SK-N-SH treated with all-trans-retinoic acid at 6 μM for 48 hours (cell line): Measurements from ENCODE around the gene PRKCSH.

ENCODE experiments used
- ATAC-seq: fragments of 200-7000 bp; cut with Tn5 transposase; 3 replicates; pipeline ENCODE4 v1.9.1; 2020; ENCODE audit warnings: mild to moderate bottlenecking, moderate library complexity
- ARNTL ChIP-seq: fragments of 450-650 bp; formaldehyde crosslinking; IDR thresholded peaks from 2 replicates; pipeline ENCODE4 v1.5.0; 2020; ENCODE audit warnings: low read depth, mild to moderate bottlenecking, moderate library complexity, borderline replicate concordance
- BACH2 ChIP-seq: fragments of 250-450 bp; sonication (Bioruptor Pico); IDR thresholded peaks from 2 replicates; pipeline ENCODE4 v1.9.0; 2021; ENCODE audit warnings: mild to moderate bottlenecking, borderline replicate concordance
- CSDC2 ChIP-seq: fragments of 250-450 bp; sonication (Bioruptor Pico); IDR thresholded peaks from 2 replicates; pipeline ENCODE4 v1.5.0; 2020; ENCODE audit warnings: mild to moderate bottlenecking, moderate library complexity
- ESRRG ChIP-seq: fragments of 250-450 bp; sonication (Bioruptor Pico); IDR thresholded peaks from 2 replicates; pipeline ENCODE4 v1.6.1; 2021; ENCODE audit warnings: mild to moderate bottlenecking
- GLIS3 ChIP-seq: fragments of 250-450 bp; sonication (Bioruptor Pico); IDR thresholded peaks from 2 replicates; pipeline ENCODE4 v1.5.0; 2020; ENCODE audit warnings: mild to moderate bottlenecking, moderate library complexity
- ISL1 ChIP-seq: fragments of 250-450 bp; sonication (Bioruptor Pico); IDR thresholded peaks from 2 replicates; pipeline ENCODE4 v2.1.2; 2022; ENCODE audit warnings: mild to moderate bottlenecking, moderate library complexity
- OSR1 ChIP-seq: fragments of 250-450 bp; sonication (Bioruptor Pico); IDR thresholded peaks from 2 replicates; pipeline ENCODE4 v1.8.0; 2022; ENCODE audit warnings: moderate library complexity, mild to moderate bottlenecking, inconsistent platforms
- PPARA ChIP-seq: fragments of 250-450 bp; sonication (Bioruptor Pico); IDR thresholded peaks from 2 replicates; pipeline ENCODE4 v1.5.0; 2020; ENCODE audit warnings: mild to moderate bottlenecking, borderline replicate concordance
- RARB ChIP-seq: fragments of 250-450 bp; sonication (Bioruptor Pico); IDR thresholded peaks from 2 replicates; pipeline ENCODE4 v1.8.0; 2021; ENCODE audit warnings: mild to moderate bottlenecking, moderate library complexity
- SNAI2 ChIP-seq: fragments of 250-450 bp; sonication (Bioruptor Pico); IDR thresholded peaks from 2 replicates; pipeline ENCODE4 v1.5.0; 2020; ENCODE audit warnings: mild to moderate bottlenecking, moderate library complexity
- TCF4 ChIP-seq: fragments of 250-450 bp; sonication (Bioruptor Pico); IDR thresholded peaks from 2 replicates; pipeline ENCODE4 v1.8.0; 2021; ENCODE audit warnings: mild to moderate bottlenecking, moderate library complexity, borderline replicate concordance
- TOX ChIP-seq: fragments of 250-450 bp; sonication (Bioruptor Pico); IDR thresholded peaks from 2 replicates; pipeline ENCODE4 v1.8.0; 2021; ENCODE audit warnings: mild to moderate bottlenecking, moderate library complexity, borderline replicate concordance
- ZC3H10 ChIP-seq: fragments of 250-450 bp; sonication (Bioruptor Pico); IDR thresholded peaks from 2 replicates; pipeline ENCODE4 v1.5.1; 2021; ENCODE audit warnings: mild to moderate bottlenecking, moderate library complexity
- ZFP3 ChIP-seq: fragments of 250-450 bp; sonication (Bioruptor Pico); IDR thresholded peaks from 2 replicates; pipeline ENCODE4 v1.5.0; 2020; ENCODE audit warnings: mild to moderate bottlenecking, moderate library complexity
- ZFP30 ChIP-seq: fragments of 450-650 bp; formaldehyde crosslinking; IDR thresholded peaks from 2 replicates; pipeline ENCODE4 v1.5.0; 2022; ENCODE audit warnings: mild to moderate bottlenecking, moderate library complexity
- ZNF565 ChIP-seq: fragments of 450-650 bp; formaldehyde crosslinking; conservative IDR thresholded peaks from 2 replicates; pipeline ENCODE4 v1.5.0; 2020; ENCODE audit warnings: low read depth, mild to moderate bottlenecking, moderate library complexity
- ZNF70 ChIP-seq: fragments of 450-650 bp; formaldehyde crosslinking; IDR thresholded peaks from 2 replicates; pipeline ENCODE4 v1.5.0; 2020; ENCODE audit warnings: mild to moderate bottlenecking, moderate library complexity
- ZNF8 ChIP-seq: fragments of 450-650 bp; formaldehyde crosslinking; IDR thresholded peaks from 2 replicates; pipeline ENCODE4 v1.5.0; 2020; ENCODE audit warnings: mild to moderate bottlenecking, moderate library complexity
- TF ChIP-seq, protein P1 (sequence below): fragments of 250-450 bp; sonication (Bioruptor Pico); IDR thresholded peaks from 2 replicates; pipeline ENCODE4 v1.8.0; 2020; ENCODE audit warnings: mild to moderate bottlenecking, moderate library complexity, borderline replicate concordance
- TF ChIP-seq, protein P2 (sequence below): fragments of 250-450 bp; sonication (Bioruptor Pico); IDR thresholded peaks from 2 replicates; pipeline ENCODE4 v1.8.0; 2021; ENCODE audit warnings: low read depth, mild to moderate bottlenecking, moderate library complexity, borderline replicate concordance
- TF ChIP-seq, protein P3 (sequence below): fragments of 250-450 bp; sonication (Bioruptor Pico); IDR thresholded peaks from 2 replicates; pipeline ENCODE4 v1.5.0; 2020; ENCODE audit warnings: mild to moderate bottlenecking, moderate library complexity
- TF ChIP-seq, protein P4 (sequence below): fragments of 250-450 bp; sonication (Bioruptor Pico); IDR thresholded peaks from 2 replicates; pipeline ENCODE4 v1.5.1; 2020; ENCODE audit warnings: low read depth, mild to moderate bottlenecking, moderate library complexity
- TF ChIP-seq, protein P5 (sequence below): fragments of 250-450 bp; sonication (Bioruptor Pico); IDR thresholded peaks from 2 replicates; pipeline ENCODE4 v1.5.1; 2021; ENCODE audit warnings: mild to moderate bottlenecking, moderate library complexity

PRKCSH gene

DNA sequence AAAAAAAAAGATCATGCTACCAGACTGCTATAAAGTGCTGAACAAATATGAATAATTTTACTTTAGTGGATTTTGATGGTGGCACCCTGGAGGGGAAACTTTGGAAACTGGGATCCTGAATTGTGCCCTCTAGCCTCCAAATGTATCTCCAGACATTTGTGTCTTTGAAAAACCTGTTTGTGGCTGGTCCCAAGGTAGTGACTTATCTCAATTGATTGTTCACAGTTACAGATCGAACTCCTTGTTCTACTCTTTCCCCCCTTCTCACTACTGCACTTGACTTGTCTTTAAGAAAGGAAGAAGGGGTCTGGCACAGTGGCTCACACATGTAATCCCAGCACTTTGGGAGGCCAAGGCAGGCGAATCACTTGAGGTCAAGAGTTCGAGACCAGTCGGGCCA is 26.8 kb upstream of the PRKCSH start:
- ATAC-seq = no peak
- TF ChIP-seq ZNF70 (CRISPR knock-in tag) (no peak), ARNTL (CRISPR knock-in tag) (no peak), PPARA (CRISPR knock-in tag) (no peak), OSR1 (no peak), ZFP3 (CRISPR knock-in tag) (no peak), GLIS3 (CRISPR knock-in tag) (no peak), ISL1 (no peak), RARB (CRISPR knock-in tag) (no peak), ZFP30 (no peak), ESRRG (CRISPR knock-in tag) (no peak), ZNF565 (CRISPR knock-in tag) (no peak), BACH2 (CRISPR knock-in tag) (no peak), TOX (CRISPR knock-in tag) (no peak), CSDC2 (no peak), SNAI2 (no peak)
- TF ChIP-seq, protein P1, sequence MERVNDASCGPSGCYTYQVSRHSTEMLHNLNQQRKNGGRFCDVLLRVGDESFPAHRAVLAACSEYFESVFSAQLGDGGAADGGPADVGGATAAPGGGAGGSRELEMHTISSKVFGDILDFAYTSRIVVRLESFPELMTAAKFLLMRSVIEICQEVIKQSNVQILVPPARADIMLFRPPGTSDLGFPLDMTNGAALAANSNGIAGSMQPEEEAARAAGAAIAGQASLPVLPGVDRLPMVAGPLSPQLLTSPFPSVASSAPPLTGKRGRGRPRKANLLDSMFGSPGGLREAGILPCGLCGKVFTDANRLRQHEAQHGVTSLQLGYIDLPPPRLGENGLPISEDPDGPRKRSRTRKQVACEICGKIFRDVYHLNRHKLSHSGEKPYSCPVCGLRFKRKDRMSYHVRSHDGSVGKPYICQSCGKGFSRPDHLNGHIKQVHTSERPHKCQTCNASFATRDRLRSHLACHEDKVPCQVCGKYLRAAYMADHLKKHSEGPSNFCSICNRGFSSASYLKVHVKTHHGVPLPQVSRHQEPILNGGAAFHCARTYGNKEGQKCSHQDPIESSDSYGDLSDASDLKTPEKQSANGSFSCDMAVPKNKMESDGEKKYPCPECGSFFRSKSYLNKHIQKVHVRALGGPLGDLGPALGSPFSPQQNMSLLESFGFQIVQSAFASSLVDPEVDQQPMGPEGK (CRISPR knock-in tag) = no peak
- TF ChIP-seq, protein P2, sequence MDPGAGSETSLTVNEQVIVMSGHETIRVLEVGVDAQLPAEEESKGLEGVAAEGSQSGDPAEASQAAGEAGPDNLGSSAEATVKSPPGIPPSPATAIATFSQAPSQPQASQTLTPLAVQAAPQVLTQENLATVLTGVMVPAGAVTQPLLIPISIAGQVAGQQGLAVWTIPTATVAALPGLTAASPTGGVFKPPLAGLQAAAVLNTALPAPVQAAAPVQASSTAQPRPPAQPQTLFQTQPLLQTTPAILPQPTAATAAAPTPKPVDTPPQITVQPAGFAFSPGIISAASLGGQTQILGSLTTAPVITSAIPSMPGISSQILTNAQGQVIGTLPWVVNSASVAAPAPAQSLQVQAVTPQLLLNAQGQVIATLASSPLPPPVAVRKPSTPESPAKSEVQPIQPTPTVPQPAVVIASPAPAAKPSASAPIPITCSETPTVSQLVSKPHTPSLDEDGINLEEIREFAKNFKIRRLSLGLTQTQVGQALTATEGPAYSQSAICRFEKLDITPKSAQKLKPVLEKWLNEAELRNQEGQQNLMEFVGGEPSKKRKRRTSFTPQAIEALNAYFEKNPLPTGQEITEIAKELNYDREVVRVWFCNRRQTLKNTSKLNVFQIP (CRISPR knock-in tag) = no peak
- TF ChIP-seq, protein P3, sequence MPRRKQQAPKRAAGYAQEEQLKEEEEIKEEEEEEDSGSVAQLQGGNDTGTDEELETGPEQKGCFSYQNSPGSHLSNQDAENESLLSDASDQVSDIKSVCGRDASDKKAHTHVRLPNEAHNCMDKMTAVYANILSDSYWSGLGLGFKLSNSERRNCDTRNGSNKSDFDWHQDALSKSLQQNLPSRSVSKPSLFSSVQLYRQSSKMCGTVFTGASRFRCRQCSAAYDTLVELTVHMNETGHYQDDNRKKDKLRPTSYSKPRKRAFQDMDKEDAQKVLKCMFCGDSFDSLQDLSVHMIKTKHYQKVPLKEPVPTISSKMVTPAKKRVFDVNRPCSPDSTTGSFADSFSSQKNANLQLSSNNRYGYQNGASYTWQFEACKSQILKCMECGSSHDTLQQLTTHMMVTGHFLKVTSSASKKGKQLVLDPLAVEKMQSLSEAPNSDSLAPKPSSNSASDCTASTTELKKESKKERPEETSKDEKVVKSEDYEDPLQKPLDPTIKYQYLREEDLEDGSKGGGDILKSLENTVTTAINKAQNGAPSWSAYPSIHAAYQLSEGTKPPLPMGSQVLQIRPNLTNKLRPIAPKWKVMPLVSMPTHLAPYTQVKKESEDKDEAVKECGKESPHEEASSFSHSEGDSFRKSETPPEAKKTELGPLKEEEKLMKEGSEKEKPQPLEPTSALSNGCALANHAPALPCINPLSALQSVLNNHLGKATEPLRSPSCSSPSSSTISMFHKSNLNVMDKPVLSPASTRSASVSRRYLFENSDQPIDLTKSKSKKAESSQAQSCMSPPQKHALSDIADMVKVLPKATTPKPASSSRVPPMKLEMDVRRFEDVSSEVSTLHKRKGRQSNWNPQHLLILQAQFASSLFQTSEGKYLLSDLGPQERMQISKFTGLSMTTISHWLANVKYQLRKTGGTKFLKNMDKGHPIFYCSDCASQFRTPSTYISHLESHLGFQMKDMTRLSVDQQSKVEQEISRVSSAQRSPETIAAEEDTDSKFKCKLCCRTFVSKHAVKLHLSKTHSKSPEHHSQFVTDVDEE (CRISPR knock-in tag) = no peak
- TF ChIP-seq, protein P4, sequence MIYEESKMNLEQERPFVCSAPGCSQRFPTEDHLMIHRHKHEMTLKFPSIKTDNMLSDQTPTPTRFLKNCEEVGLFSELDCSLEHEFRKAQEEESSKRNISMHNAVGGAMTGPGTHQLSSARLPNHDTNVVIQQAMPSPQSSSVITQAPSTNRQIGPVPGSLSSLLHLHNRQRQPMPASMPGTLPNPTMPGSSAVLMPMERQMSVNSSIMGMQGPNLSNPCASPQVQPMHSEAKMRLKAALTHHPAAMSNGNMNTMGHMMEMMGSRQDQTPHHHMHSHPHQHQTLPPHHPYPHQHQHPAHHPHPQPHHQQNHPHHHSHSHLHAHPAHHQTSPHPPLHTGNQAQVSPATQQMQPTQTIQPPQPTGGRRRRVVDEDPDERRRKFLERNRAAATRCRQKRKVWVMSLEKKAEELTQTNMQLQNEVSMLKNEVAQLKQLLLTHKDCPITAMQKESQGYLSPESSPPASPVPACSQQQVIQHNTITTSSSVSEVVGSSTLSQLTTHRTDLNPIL (CRISPR knock-in tag) = no peak

DNA sequence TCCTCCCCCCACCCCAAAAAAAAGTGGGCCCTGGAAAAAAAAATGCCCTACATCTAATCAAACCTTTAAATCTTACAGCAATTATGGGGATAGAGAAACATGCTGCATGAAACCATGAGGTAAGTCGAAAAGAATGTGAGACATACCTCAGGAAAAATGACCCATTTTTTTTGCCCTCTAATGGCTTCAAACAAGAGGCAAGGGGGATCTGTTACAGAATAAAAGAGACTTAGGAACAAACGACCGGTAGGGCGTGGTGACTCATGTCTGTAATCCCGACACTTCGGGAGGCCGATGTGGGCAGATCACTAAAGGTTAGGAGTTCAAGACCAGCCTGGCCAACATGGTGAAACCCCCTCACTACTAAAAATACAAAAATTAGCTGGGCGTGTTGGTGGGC is 24.8 kb upstream of the PRKCSH start:
- TF ChIP-seq ESRRG (CRISPR knock-in tag) (no peak), PPARA (CRISPR knock-in tag) (no peak), ZNF8 (CRISPR knock-in tag) (no peak), ZFP30 (no peak), ARNTL (CRISPR knock-in tag) (no peak), RARB (CRISPR knock-in tag) (no peak), SNAI2 (no peak), TCF4 (CRISPR knock-in tag) (no peak), ZC3H10 (CRISPR knock-in tag) (no peak), ZFP3 (CRISPR knock-in tag) (no peak), ZNF70 (CRISPR knock-in tag) (no peak), BACH2 (CRISPR knock-in tag) (no peak)
- TF ChIP-seq, protein P5, sequence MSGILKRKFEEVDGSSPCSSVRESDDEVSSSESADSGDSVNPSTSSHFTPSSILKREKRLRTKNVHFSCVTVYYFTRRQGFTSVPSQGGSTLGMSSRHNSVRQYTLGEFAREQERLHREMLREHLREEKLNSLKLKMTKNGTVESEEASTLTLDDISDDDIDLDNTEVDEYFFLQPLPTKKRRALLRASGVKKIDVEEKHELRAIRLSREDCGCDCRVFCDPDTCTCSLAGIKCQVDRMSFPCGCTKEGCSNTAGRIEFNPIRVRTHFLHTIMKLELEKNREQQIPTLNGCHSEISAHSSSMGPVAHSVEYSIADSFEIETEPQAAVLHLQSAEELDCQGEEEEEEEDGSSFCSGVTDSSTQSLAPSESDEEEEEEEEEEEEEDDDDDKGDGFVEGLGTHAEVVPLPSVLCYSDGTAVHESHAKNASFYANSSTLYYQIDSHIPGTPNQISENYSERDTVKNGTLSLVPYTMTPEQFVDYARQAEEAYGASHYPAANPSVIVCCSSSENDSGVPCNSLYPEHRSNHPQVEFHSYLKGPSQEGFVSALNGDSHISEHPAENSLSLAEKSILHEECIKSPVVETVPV (CRISPR knock-in tag) = no peak
- TF ChIP-seq, protein P3 (CRISPR knock-in tag) = no peak
- TF ChIP-seq, protein P1 (CRISPR knock-in tag) = no peak
- TF ChIP-seq, protein P2 (CRISPR knock-in tag) = no peak
- no peak for ATAC-seq
